Measurements from ENCODE around the gene ENPP3.
"Not testable (repeated sequence)": the region's sequence is repeated elsewhere in the genome, so short reads cannot be mapped to it uniquely, and the experiment has no call there.

The ENPP3 gene

GRCh38 chr6:131736003-131736596, 99.0 kb downstream of the ENPP3 start:
- DNase-seq (ENCODE audit: low spot score): no peak

- DNase-seq (ENCODE audit: low spot score): no peak
These were observed 99.7 kb downstream of the ENPP3 start for GRCh38 chr6:131736811-131737210.

DNA sequence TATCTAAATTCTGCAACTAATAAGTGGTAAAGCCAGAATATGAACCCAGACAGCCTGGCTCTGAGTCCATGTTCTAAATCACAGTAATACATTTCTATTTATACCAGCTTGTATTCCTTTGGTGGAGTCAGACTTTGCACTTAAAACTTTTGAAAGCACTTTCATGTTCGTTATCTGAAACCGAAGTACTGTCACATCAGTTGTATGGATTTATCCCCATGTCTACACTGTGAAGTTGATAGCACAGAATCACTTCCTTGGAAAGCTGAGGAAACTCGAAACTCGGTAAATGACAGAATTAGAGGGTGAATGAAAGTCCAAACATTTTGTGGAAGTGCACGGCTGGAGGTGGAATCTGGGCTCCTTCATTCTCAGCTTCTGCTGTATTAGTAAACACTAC, 102.0 kb downstream of the ENPP3 start:
- no peak for DNase-seq (ENCODE audit: low spot score)

DNA sequence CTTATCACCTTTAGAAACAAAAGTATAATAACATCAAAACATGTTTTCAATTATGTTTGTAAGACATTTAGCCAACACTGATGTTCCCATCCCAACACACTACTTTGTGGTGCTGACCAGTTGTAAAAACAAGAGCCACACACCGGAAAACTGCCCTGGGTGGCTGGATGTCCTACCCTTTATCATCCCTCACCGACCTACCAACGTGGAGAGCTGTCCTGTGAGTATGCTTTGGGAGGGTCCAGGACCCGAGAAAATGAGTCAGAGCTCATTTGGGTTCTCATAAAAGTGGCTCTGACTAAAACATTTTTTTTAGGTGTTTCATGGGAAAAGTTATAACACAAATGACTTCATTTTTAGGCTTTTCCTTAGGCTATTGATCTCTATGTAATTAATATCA, 103.1 kb downstream of the ENPP3 start:
- peak; percentile 28 for DNase-seq (ENCODE audit: low spot score)

GRCh38 chr6:131741688-131742393, 104.7 kb downstream of the ENPP3 start:
- DNase-seq (ENCODE audit: low spot score): no peak

DNA sequence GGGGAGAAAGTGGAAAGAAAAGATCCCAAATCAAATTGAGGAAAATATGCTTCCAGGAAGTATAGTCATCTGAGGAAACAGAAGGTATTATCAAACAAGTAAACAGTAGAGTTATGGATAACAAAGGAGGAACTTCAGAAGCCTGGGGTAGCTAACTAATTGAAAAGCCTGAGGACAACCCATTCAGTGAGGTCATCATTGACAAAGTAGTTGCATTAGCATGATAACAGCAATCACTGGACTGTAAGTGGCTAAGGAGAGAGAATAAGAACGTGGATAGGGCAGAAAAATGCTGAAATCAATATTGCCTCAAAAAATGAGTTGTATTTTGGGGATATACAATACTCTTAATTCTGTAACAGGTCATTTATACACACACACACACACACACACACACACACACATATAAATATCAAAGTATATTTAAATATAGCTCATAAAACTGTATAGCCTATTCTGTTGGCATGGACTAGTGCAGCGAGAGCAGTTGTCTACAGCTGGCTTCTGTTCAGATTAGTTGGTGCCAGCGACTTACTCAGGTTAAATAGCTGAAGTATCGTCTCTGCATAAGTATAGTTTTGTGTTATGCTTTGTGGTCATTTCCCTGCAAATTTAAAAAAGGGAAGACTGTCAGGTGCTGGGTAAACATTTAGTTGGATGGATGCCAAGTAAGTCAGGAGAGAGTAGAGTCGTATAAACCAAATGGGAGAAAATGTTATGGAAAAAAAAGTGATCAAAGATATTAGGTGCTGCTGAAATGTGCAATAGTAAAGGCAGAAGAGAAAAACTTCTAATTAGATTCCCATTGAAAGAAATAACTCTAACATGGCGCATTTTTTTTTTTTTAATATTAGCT, 107.6 kb downstream of the ENPP3 start:
- no peak for DNase-seq (ENCODE audit: low spot score)

GRCh38 chr6:131745476-131745875, 108.4 kb downstream of the ENPP3 start:
- no peak for DNase-seq (ENCODE audit: low spot score)

DNA sequence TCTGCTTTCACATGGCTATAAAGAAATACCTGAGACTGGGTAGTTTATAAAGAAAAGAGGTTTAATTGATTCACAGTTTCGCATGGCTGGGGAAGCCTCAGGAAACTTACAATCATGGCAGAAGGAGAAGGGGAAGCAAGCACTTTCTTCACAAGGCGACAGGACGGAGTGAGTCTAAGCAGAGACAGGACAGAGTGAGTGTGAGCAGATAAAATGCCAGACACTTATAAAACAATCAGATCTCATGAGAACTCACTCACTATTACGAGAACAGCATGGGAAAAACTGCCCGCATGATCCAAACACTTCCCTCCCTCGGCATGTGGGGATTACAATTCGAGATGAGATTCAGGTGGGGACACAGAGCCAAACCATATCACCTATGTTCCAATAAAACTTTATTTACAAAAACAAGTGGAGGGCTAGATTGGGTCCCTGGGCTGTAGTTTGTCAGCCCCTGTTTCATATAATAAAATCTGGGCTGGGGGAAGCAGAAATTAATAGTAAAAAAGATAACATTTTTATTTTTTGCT, 110.8 kb downstream of the ENPP3 start:
- DNase-seq (ENCODE audit: low spot score): no peak

DNA sequence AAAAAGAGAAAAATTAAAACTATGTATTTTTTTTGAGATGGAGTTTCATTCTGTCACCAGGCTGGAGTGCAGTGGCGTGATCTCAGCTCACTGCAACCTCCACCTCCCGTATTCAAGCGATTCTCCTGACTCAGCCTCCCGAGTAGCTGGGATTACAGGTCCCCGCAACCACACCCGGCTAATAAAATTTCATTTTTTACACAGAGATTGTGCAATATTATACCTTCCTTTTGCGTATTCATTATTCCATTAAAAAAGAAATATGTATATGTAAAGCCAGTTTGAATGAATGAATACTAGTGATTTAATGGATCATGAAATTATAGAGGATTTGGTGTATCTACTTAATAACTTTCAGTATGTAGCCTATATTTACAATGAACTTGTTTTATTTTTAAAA, 111.9 kb downstream of the ENPP3 start:
- DNase-seq (ENCODE audit: low spot score): no peak

DNA sequence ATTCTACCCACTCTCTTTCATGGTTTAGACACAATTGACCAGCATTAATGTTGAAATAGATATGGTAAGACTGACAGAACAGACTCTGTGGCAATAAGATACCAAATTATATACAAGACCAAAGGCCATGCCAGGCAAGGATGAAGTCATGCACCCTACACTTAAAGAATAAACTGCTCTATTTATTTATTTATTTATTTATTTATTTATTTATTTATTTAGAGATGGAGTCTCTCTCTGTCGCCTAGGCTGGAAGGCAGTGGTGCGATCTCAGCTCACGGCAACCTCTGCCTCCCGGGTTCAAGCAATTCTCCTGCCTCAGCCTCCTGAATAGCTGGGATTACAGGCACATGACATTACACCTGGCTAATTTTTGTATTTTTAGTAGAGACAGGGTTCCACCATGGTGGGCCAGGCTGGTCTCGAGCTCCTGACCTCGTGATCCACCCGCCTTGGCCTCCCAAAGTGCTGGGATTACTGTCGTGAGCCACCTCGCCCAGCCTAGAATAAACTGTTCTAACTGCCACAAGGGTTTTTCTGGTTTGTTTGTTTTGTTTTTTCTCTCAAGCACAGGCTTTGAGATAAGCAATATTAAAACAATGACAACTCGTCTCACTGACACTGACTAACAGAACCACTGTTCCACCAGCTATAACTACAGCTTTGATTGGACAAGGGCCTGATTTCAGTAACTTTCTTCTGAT, 114.1 kb downstream of the ENPP3 start:
- DNase-seq (ENCODE audit: low spot score): not testable (repeated sequence)

DNA sequence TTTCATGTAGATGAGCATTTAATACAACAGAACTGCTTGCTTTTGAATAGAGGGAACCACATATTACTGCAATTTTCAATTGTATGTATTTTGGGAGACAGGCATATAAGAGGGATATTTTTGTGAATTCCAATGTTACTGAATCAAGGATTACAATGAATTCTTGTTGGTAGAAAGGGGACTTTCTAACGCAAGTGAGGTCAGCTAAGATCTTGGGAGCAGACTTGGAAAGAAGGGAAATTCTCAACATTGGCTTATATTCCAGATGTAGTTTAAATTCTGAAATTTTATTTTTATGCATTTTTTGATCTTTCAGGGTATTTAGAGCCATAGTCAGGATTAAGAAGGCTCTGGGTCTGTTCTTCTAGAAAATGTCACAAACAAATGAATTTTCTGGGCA, 117.0 kb downstream of the ENPP3 start:
- no peak for DNase-seq (ENCODE audit: low spot score)

GRCh38 chr6:131754715-131755567, 117.8 kb downstream of the ENPP3 start:
- DNase-seq (ENCODE audit: low spot score): no peak

DNA sequence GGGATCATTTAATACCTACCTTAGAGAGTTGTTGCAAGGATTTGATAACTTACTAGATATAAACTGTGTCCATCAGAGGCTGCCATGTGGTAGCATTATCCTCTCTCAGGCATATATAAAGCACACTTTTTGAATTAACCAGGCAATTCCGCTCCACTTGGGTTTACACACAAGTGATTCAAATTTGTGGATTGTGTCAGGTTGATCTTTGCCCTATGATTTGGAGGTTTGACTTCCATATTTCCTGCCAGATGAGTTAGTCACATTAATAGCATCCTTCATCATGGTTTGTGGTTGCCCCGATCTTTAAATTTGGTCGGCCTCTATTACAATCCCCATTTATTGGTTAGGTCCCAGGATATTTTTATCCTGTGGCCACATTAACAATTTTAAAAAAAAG, 118.5 kb downstream of the ENPP3 start:
- peak; percentile 59 for DNase-seq (ENCODE audit: low spot score)

DNA sequence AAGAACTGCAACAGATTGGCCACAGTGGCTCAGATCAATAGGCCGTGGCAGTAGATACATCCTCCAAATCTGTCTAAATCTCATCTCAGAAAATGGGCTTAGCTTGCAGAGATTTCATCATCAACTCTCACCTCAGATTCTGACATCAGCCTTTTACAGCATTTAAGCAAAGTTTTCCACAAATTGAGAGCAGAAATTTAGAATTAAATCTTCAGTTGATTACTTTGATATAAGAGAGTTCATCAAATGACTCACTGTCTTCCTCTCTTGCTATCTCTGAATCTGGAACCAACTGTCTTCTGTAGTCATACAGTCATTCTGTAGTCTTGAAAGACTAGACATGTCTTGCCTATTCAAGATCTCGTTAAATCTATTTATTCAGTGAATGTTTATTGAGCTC, 118.9 kb downstream of the ENPP3 start:
- no peak for DNase-seq (ENCODE audit: low spot score)

- DNase-seq (ENCODE audit: low spot score): no peak
These were observed 121.8 kb downstream of the ENPP3 start for GRCh38 chr6:131758920-131759319.

GRCh38 chr6:131761060-131761761, 124.1 kb downstream of the ENPP3 start:
- DNase-seq (ENCODE audit: low spot score): peak; percentile 31

GRCh38 chr6:131761762-131762067, 124.6 kb downstream of the ENPP3 start:
- no peak for DNase-seq (ENCODE audit: low spot score)

GRCh38 chr6:131762984-131763383, 125.9 kb downstream of the ENPP3 start:
- DNase-seq (ENCODE audit: low spot score): no peak

GRCh38 chr6:131763749-131764148, 126.6 kb downstream of the ENPP3 start:
- no peak for DNase-seq (ENCODE audit: low spot score)

GRCh38 chr6:131764350-131764749, 127.2 kb downstream of the ENPP3 start:
- DNase-seq (ENCODE audit: low spot score): no peak
